ENCODE data around the gene KCNJ16. TPM values are rescaled to one million over a fixed set of nuclear protein-coding genes. Genes with fewer than 3 reads are reported as not detected.
A peak's percentile ranks its signal among the peaks of the same experiment; 100 is the strongest.

KCNJ16 gene
- total and polyA plus RNA-seq, 9 of the 15 experiments (the other 6 are each of a cell fraction or from before 2014, with no cell fraction given) = 0.01 to 0.75 (median 0.07) TPM; not detected in 4

- TF ChIP-seq MITF (IDR thresholded peaks at IDR 0.05) (no peak), IRF9 (tag; IDR thresholded peaks at IDR 0.05) (no peak), ZNF551 (CRISPR knock-in tag; IDR thresholded peaks at IDR 0.05) (no peak), DIDO1 (tag; IDR thresholded peaks at IDR 0.05; ENCODE audit: low read depth) (no peak), NR1H2 (CRISPR knock-in tag; IDR thresholded peaks at IDR 0.05) (no peak), NR2F6 (CRISPR knock-in tag; IDR thresholded peaks at IDR 0.05) (no peak), NR0B1 (IDR thresholded peaks at IDR 0.05; ENCODE audit: partially characterized antibody) (no peak), PTBP1 (IDR thresholded peaks at IDR 0.05; ENCODE audit: low read depth, low read length) (no peak), JUN (IDR thresholded peaks at IDR 0.05; ENCODE audit: borderline replicate concordance, low read depth, low read length) (0 out of 2 replicates have a peak, but pooled peaks have one; percentile 7), JUN (CRISPR knock-in tag; IDR thresholded peaks at IDR 0.05; ENCODE audit: borderline replicate concordance) (no peak), ZNF184 (CRISPR knock-in tag; IDR thresholded peaks at IDR 0.05) (no peak), EP400 (IDR thresholded peaks at IDR 0.05) (peak; percentile 89), MAFK (IDR thresholded peaks at IDR 0.05; ENCODE audit: low read length) (no peak; the same call in 1 of the 2 replicates), E2F4 (CRISPR knock-in tag; IDR thresholded peaks at IDR 0.05; ENCODE audit: low read depth) (no peak), ZBTB43 (CRISPR knock-in tag; IDR thresholded peaks at IDR 0.05) (no peak), RFX1 (IDR thresholded peaks at IDR 0.05) (no peak), E4F1 (CRISPR knock-in tag; IDR thresholded peaks at IDR 0.05; ENCODE audit: borderline replicate concordance) (no peak), IRF1 (CRISPR knock-in tag; IDR thresholded peaks at IDR 0.05; ENCODE audit: borderline replicate concordance) (no peak), ZBTB17 (CRISPR knock-in tag; IDR thresholded peaks at IDR 0.05) (no peak)
Measured at GRCh38 chr17:70128727-70129238, 53.8 kb downstream of the KCNJ16 start (continued).
